HG02884 (cell line): ENCODE measurements around the gene BOD1L1.
"Not testable (repeated sequence)": the region's sequence is repeated elsewhere in the genome, so short reads cannot be mapped to it uniquely, and the experiment has no call there.

Experiments
- ATAC-seq: cut with Tn5 transposase; IDR thresholded peaks from one replicate; pipeline ENCODE4 v1.9.1; 2021; ENCODE audit warnings: mild to moderate bottlenecking, moderate library complexity; ENCODE audit not compliant: unreplicated experiment

BOD1L1 gene

DNA sequence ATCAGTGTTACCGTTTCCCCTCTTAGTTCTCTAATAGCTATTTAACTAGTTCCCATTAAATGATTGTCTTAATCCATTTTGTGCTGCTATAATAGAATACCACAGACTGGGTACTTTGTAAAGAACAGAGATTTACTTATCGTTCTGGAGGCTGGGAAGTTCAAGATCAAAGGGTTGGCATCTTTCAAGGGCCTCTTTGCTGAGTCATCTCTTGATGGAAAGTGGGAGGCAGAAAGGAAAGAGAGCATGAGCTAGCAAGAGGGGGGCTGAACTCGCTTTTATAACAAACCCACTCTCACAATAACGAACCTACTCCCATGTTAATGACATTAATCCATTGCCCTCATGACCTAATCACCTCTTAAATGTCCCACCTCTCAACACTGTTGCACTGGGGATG lies 65.9 kb downstream of the BOD1L1 start:
- ATAC-seq, result no peak

- ATAC-seq, result not testable (repeated sequence)
These were observed 67.4 kb downstream of the BOD1L1 start for GRCh38 chr4:13560111-13560510.

- no peak for ATAC-seq
These were observed 68.1 kb downstream of the BOD1L1 start for GRCh38 chr4:13559413-13559812.

- no peak for ATAC-seq
These were observed 68.6 kb downstream of the BOD1L1 start for GRCh38 chr4:13558881-13559280.

DNA sequence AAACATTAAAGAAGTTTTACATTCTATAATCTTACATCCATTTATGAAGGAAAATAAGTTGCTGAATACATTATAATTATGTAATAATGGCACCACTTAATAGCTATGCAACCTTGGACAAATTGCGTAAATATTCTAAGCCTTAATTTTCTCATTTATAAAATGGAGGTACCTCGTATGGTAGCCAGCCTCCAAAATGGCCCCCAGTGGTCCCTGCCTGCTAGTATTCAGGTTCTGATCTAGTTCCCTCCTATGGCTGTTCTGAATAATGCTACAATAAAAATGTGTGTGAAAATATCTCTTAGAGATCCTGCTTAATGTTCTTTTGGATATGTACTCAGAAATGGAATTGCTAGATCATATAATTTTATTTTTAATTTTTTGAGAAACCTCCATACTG lies 72.2 kb downstream of the BOD1L1 start:
- no peak for ATAC-seq

DNA sequence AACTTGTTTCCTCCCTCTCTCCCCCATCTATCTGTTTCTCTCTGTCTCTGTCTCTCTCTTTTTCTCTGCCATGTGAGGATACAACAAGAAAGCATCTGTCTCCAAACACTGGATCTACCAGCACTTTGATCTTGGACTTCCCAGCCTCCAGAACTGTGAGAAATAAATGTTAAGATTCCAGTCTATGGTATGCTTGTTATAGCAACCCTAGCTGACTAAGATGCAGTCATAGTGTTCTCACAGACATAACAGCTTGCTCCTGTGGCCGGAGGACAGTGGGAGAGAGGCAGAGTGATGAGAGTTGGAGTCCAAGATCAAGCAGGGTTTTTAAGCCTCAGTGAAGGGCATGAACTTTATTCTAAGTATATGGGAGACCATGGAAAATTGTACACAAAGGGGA lies 74.4 kb downstream of the BOD1L1 start:
- no peak for ATAC-seq

GRCh38 chr4:13548984-13549546 lies 78.5 kb downstream of the BOD1L1 start:
- peak; percentile 63 for ATAC-seq

DNA sequence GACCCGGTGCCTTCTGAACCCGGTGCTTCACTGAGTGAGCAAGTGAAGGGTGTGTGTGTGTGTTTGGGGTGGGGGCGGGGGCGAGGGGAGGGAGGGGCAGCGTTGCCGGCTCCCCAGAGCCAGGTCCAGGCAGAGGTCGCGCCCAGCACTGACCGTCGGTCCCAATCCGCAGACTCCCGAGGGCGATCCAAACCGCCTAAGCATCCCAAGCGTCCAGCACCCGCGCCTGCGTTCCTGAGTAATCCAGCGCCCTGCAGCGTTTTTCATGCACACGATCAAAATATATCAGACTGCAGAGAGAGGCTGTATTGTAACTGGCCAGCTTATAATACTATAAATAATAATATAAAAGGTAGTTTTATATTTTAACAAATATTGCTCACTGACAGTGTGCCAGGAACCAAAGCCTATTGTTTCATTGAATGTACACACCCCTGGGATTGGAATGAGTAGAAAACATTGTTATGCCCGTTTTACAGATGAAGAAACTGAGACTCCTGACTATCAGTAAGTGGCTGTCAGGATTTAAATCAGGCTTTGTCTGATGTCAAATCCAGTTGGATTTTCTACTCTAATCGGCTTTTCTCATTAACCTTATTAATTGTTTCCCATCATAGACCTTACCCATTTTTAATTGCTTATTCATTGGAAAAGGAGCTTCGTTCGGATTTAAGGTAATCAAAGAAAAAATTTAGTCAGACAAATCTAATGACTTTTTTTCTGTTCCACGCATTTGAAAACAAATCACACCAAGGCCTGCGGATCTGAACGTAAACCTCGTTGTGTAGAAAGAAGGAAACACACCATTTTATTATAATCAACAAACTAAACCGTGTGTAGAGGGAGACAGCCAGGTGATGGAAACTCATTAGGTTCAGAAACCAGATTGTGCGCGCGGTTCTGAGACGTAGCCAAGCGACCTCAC lies 79.2 kb downstream of the BOD1L1 start:
- ATAC-seq, result no peak

- no peak for ATAC-seq
These were observed 80.0 kb downstream of the BOD1L1 start for GRCh38 chr4:13547485-13548041.

DNA sequence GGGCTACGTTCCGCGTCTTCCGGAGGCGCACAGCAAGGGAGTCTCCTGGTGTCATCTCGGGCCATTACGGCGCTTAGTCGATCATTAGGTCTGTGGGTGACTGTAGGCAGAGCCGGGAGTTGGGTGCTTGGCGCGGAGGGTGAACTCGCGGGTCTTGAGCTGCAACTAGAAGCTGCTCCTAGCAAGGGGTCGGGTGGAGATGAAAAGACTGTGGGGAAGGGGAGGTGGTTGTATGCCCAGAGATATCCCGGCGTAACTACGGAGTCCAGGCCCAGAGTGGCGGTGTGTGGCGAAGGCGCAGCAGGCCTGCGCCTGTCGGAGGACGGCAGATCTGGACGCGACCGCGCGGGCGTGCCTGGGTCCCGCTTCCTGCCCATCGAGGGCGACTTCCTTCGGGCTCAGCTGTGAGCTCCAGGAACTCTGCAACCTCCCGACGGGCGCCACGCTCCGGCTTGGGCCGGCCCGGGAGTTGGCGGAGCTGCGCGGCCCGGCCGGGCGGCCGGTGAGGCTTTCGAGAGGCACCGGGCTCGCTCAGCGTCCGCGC lies 80.5 kb downstream of the BOD1L1 start:
- ATAC-seq, result no peak

GRCh38 chr4:13546142-13546940 lies 81.2 kb downstream of the BOD1L1 start:
- no peak for ATAC-seq

DNA sequence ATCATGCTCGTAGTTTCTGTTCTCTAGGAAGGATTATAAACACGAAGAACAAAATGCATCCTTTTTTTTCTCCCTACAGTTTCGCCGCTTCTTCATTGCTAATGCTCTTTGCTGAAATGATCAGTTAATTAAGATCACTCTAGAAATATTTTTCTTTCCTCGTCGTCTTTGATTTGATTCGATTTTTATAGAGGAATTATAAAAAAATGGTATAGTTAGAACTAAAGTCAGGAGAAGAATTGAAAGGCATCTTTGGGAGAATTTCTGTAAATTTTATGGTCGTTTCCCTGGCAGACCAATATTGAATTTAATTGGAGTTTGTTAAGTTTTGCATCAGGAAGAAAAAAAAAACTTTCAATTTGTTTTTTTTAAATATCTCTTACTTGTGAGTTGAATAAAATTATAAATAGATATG lies 82.1 kb downstream of the BOD1L1 start:
- no peak for ATAC-seq

DNA sequence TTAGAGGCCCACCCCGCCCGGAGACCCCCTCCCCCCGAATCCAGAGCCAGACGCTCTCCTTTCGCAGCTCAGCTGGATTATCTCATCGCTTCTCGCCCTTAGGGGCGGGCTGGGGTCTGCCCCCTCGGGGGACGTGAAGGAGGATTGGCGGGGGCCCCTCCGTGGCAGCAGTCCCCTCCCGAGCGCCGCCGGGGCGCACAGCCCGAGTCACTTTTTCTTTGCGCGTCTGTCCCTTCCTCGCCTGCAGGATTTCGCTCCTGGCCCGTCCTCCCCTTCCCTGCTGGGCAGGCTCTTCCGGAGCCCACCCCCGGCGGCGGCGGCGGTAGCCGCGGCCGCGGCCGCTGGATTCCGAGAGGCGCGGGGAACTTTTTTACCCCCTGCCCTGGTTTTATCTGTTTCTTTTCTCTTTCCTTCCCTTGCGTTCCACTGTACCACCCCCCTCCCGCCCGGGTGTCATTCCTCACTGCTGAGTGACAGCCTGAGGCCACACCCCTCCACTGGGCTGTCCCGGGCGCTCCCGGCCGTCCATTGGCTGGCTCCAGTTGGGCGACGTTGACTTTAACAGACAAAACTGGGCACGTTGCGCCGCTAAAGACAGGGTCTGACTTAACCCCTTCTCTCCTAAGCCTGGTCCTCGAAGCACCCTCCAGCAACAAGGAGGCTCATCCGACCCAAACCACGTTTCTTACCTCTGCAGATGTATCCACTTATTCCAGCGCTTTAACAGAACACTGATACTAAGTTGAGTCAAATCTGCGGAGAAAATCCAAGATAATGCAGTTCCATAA lies 82.7 kb downstream of the BOD1L1 start:
- peak; percentile 46 for ATAC-seq

- ATAC-seq, result no peak
These were observed 83.5 kb downstream of the BOD1L1 start, which contains the start of gene NKX3-2 for GRCh38 chr4:13543839-13544605. Gene NKX3-2 (minus strand): TSS chr4:13544508. CDS start chr4:13544414, 94 bp downstream.

DNA sequence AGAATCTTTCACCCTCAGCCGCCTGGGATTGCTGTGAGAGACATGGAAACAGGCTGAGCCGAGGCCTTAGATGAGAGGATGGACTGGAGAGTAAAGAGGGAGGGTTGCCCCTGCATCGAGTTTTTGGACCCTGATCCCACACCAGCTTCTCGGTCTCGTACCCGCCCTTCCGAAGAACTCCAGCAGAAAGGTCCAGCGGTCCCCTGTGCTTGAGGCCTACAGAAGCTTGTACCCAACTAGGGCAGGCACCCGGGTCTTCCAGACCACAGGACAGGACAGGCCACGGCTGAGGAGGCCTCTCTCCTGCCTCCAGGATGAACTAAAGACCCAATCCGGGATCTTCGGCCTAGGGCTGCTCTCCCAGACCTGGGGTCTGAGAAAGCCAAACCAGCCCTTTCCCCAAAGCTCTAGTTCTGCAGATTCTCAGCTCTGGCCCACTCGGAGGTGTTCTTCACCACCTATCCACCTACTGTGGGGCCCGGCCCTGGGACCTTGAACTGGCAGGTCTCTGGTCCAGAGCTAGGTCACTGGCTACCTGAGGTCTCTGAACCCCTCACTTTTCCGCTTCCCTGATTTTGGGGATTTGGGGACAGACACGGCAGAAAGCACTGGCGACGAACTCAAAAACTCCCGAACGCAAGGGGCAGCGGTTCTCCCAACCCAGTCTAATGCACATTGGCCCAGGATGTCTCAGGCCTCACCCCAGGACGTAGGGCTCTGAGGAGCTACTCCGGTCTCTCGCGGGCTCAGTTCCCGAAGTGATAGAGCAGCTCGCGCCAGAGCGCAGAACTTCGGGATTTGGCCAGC lies 84.3 kb downstream of the BOD1L1 start:
- ATAC-seq, result no peak

- ATAC-seq, result no peak
These were observed 84.9 kb downstream of the BOD1L1 start for GRCh38 chr4:13542577-13543031.

- ATAC-seq, result no peak
These were observed 85.6 kb downstream of the BOD1L1 start for GRCh38 chr4:13541720-13542576.
